ENCODE measurements around the gene TRIM47. TPM values are rescaled to one million over a fixed set of nuclear protein-coding genes. Genes with fewer than 3 reads are reported as not detected.

The TRIM47 gene
- total and polyA plus RNA-seq, 2 experiments from 2014 or later: 7.2 to 9.9 TPM

DNA sequence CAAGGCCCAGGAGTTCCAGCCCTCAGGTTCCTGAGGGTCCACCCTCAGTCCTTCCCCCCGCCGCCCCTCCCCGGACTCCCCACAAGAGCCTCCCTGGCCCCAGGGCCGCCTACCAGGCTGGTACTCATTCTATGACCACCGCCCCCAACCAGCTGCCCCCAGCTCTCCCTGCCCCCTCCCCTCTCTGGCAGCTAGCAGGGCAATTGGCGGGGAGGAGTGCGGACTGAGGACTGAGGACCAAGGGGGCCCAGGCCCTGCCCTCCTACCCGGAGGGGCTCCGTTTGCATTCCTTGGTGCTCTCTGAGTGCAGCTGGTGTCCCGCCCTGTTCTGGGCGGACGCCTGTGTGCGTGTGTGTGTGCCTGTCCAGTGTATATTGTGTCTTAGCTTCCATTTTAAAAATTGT is 53.2 kb downstream of the TRIM47 start (continued):
- no peak for TF ChIP-seq EZH2phosphoT487 (IDR thresholded peaks at IDR 0.05; ENCODE audit: unreplicated experiment)

DNA sequence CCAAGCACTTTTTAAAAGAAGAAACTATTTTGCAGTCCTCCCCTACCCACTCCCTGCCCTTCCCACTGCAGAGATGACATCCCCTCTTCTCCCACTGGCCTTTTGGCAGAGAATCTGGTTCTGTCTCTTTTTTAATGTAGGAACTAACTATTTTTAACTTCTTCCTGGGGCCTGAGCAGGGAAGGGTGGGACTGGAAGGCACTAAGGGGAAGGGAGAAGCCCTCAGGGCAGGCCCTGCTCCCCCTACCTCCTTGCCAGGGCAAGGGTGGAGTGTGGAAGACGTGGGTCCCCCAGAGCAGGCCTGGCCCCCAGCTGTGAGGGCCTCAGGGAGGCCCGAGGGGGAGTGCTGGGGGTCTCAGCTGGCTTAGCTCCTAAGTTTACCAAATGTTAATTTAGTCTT is 53.7 kb downstream of the TRIM47 start:
- DNase-seq (ENCODE audit: low spot score) (no peak), ATAC-seq (no peak)
- Histone ChIP-seq H2AFZ (no peak overlapping the region), H3K36me3 (ENCODE audit: insufficient read depth) (no peaks in the 10 kb centered on the region; the same call in 1 of the 2 replicates), H3K4me2 (no peak overlapping the region), H4K20me1 (replicated peaks; ENCODE audit: insufficient read depth) (no peaks in the 10 kb centered on the region), H3K4me3 (no peak overlapping the region), H3K4me1 (ENCODE audit: insufficient read depth) (peaks cover 17% of the 10 kb centered on the region), H3K79me2 (replicated peaks; ENCODE audit: insufficient read depth) (no peaks in the 10 kb centered on the region), H3K9me2 (ENCODE audit: insufficient read depth) (no peaks in the 10 kb centered on the region), H3K27ac (ENCODE audit: low read depth) (no peak overlapping the region), H3F3A (replicated peaks; ENCODE audit: low read depth) (peaks cover 19% of the 10 kb centered on the region), H3K27me3 (ENCODE audit: insufficient read depth) (no peaks in the 10 kb centered on the region)
- Mint-ChIP-seq H3K27me3 (ENCODE audit: insufficient read depth, low read depth, poor library complexity) (peaks cover 6% of the 10 kb centered on the region), H3K4me3 (no peak overlapping the region), H3K27ac (no peak overlapping the region), H3K36me3 (ENCODE audit: low read depth) (peaks cover 28% of the 10 kb centered on the region), H3K4me1 (peaks cover 11% of the 10 kb centered on the region), H3K9me3 (no peaks in the 10 kb centered on the region)
- TF ChIP-seq, protein P1, sequence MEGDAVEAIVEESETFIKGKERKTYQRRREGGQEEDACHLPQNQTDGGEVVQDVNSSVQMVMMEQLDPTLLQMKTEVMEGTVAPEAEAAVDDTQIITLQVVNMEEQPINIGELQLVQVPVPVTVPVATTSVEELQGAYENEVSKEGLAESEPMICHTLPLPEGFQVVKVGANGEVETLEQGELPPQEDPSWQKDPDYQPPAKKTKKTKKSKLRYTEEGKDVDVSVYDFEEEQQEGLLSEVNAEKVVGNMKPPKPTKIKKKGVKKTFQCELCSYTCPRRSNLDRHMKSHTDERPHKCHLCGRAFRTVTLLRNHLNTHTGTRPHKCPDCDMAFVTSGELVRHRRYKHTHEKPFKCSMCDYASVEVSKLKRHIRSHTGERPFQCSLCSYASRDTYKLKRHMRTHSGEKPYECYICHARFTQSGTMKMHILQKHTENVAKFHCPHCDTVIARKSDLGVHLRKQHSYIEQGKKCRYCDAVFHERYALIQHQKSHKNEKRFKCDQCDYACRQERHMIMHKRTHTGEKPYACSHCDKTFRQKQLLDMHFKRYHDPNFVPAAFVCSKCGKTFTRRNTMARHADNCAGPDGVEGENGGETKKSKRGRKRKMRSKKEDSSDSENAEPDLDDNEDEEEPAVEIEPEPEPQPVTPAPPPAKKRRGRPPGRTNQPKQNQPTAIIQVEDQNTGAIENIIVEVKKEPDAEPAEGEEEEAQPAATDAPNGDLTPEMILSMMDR (conservative IDR thresholded peaks at IDR 0.05; ENCODE audit: low read depth in 2 of 2): no peak
- TF ChIP-seq ZNF114 (CRISPR knock-in tag; IDR thresholded peaks at IDR 0.05): no peak
- no peak for TF ChIP-seq EZH2 (IDR thresholded peaks at IDR 0.05; ENCODE audit: low read depth, unreplicated experiment)
- no peak for TF ChIP-seq STAT1 (IDR thresholded peaks at IDR 0.05; ENCODE audit: unreplicated experiment)
- TF ChIP-seq, protein P2, sequence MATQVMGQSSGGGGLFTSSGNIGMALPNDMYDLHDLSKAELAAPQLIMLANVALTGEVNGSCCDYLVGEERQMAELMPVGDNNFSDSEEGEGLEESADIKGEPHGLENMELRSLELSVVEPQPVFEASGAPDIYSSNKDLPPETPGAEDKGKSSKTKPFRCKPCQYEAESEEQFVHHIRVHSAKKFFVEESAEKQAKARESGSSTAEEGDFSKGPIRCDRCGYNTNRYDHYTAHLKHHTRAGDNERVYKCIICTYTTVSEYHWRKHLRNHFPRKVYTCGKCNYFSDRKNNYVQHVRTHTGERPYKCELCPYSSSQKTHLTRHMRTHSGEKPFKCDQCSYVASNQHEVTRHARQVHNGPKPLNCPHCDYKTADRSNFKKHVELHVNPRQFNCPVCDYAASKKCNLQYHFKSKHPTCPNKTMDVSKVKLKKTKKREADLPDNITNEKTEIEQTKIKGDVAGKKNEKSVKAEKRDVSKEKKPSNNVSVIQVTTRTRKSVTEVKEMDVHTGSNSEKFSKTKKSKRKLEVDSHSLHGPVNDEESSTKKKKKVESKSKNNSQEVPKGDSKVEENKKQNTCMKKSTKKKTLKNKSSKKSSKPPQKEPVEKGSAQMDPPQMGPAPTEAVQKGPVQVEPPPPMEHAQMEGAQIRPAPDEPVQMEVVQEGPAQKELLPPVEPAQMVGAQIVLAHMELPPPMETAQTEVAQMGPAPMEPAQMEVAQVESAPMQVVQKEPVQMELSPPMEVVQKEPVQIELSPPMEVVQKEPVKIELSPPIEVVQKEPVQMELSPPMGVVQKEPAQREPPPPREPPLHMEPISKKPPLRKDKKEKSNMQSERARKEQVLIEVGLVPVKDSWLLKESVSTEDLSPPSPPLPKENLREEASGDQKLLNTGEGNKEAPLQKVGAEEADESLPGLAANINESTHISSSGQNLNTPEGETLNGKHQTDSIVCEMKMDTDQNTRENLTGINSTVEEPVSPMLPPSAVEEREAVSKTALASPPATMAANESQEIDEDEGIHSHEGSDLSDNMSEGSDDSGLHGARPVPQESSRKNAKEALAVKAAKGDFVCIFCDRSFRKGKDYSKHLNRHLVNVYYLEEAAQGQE (IDR thresholded peaks at IDR 0.05; ENCODE audit: unreplicated experiment): no peak
- no peak for TF ChIP-seq JUNB (IDR thresholded peaks at IDR 0.05; ENCODE audit: unreplicated experiment)
- TF ChIP-seq, protein P3, sequence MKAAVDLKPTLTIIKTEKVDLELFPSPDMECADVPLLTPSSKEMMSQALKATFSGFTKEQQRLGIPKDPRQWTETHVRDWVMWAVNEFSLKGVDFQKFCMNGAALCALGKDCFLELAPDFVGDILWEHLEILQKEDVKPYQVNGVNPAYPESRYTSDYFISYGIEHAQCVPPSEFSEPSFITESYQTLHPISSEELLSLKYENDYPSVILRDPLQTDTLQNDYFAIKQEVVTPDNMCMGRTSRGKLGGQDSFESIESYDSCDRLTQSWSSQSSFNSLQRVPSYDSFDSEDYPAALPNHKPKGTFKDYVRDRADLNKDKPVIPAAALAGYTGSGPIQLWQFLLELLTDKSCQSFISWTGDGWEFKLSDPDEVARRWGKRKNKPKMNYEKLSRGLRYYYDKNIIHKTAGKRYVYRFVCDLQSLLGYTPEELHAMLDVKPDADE (IDR thresholded peaks at IDR 0.05): no peak
- TF ChIP-seq ZNF331 (CRISPR knock-in tag; IDR thresholded peaks at IDR 0.05; ENCODE audit: low read depth): no peak
- no peak for TF ChIP-seq POLR2AphosphoS5 (IDR thresholded peaks at IDR 0.05; ENCODE audit: low read depth)
- TF ChIP-seq NANOG (IDR thresholded peaks at IDR 0.05; ENCODE audit: borderline replicate concordance): no peak
- no peak for TF ChIP-seq CREB1 (CRISPR knock-in tag; IDR thresholded peaks at IDR 0.05; ENCODE audit: low read depth)
- TF ChIP-seq, protein P4, sequence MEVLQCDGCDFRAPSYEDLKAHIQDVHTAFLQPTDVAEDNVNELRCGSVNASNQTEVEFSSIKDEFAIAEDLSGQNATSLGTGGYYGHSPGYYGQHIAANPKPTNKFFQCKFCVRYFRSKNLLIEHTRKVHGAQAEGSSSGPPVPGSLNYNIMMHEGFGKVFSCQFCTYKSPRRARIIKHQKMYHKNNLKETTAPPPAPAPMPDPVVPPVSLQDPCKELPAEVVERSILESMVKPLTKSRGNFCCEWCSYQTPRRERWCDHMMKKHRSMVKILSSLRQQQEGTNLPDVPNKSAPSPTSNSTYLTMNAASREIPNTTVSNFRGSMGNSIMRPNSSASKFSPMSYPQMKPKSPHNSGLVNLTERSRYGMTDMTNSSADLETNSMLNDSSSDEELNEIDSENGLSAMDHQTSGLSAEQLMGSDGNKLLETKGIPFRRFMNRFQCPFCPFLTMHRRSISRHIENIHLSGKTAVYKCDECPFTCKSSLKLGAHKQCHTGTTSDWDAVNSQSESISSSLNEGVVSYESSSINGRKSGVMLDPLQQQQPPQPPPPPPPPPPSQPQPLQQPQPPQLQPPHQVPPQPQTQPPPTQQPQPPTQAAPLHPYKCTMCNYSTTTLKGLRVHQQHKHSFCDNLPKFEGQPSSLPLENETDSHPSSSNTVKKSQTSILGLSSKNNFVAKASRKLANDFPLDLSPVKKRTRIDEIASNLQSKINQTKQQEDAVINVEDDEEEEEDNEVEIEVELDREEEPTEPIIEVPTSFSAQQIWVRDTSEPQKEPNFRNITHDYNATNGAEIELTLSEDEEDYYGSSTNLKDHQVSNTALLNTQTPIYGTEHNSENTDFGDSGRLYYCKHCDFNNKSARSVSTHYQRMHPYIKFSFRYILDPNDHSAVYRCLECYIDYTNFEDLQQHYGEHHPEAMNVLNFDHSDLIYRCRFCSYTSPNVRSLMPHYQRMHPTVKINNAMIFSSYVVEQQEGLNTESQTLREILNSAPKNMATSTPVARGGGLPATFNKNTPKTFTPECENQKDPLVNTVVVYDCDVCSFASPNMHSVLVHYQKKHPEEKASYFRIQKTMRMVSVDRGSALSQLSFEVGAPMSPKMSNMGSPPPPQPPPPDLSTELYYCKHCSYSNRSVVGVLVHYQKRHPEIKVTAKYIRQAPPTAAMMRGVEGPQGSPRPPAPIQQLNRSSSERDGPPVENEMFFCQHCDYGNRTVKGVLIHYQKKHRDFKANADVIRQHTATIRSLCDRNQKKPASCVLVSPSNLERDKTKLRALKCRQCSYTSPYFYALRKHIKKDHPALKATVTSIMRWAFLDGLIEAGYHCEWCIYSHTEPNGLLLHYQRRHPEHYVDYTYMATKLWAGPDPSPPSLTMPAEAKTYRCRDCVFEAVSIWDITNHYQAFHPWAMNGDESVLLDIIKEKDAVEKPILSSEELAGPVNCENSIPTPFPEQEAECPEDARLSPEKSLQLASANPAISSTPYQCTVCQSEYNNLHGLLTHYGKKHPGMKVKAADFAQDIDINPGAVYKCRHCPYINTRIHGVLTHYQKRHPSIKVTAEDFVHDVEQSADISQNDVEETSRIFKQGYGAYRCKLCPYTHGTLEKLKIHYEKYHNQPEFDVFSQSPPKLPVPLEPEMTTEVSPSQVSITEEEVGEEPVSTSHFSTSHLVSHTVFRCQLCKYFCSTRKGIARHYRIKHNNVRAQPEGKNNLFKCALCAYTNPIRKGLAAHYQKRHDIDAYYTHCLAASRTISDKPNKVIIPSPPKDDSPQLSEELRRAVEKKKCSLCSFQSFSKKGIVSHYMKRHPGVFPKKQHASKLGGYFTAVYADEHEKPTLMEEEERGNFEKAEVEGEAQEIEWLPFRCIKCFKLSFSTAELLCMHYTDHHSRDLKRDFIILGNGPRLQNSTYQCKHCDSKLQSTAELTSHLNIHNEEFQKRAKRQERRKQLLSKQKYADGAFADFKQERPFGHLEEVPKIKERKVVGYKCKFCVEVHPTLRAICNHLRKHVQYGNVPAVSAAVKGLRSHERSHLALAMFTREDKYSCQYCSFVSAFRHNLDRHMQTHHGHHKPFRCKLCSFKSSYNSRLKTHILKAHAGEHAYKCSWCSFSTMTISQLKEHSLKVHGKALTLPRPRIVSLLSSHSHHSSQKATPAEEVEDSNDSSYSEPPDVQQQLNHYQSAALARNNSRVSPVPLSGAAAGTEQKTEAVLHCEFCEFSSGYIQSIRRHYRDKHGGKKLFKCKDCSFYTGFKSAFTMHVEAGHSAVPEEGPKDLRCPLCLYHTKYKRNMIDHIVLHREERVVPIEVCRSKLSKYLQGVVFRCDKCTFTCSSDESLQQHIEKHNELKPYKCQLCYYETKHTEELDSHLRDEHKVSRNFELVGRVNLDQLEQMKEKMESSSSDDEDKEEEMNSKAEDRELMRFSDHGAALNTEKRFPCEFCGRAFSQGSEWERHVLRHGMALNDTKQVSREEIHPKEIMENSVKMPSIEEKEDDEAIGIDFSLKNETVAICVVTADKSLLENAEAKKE (CRISPR knock-in tag; IDR thresholded peaks at IDR 0.05): no peak
- TF ChIP-seq EZH2phosphoT487 (IDR thresholded peaks at IDR 0.05; ENCODE audit: unreplicated experiment): no peak

Measured in GM23338 (cell line).